IPS-11a (cell line): Measurements from ENCODE around the gene DVL2.
"Not testable (repeated sequence)": the region's sequence is repeated elsewhere in the genome, so short reads cannot be mapped to it uniquely, and the experiment has no call there.

ENCODE experiments used
- H3K4me3 ChIP-seq: one replicate; pipeline ENCODE4 v1.5.1; 2013; ENCODE audit warnings: low read depth, low read length, control low read depth

DVL2 gene

GRCh38 chr17:7204828-7205461 lies 29.4 kb downstream of the DVL2 start:
- peak overlapping the region; percentile 46 for H3K4me3 ChIP-seq

- H3K4me3 ChIP-seq = peak overlapping the region; percentile 46
Measured at GRCh38 chr17:7204336-7204735, 30.0 kb downstream of the DVL2 start.

GRCh38 chr17:7203391-7203790 lies 30.9 kb downstream of the DVL2 start:
- H3K4me3 ChIP-seq = no peak overlapping the region

GRCh38 chr17:7196651-7197401 lies 37.5 kb downstream of the DVL2 start:
- H3K4me3 ChIP-seq = no peak overlapping the region

- H3K4me3 ChIP-seq = no peak overlapping the region
Measured at GRCh38 chr17:7195971-7196370, 38.3 kb downstream of the DVL2 start.

GRCh38 chr17:7192271-7192937 lies 41.9 kb downstream of the DVL2 start:
- no peak overlapping the region for H3K4me3 ChIP-seq

- no peak overlapping the region for H3K4me3 ChIP-seq
Measured at GRCh38 chr17:7191571-7192270, 42.6 kb downstream of the DVL2 start.

GRCh38 chr17:7191069-7191468 lies 43.2 kb downstream of the DVL2 start:
- H3K4me3 ChIP-seq = no peak overlapping the region

GRCh38 chr17:7190276-7190917 lies 43.9 kb downstream of the DVL2 start:
- no peak overlapping the region for H3K4me3 ChIP-seq

GRCh38 chr17:7186241-7186640 lies 48.1 kb downstream of the DVL2 start:
- H3K4me3 ChIP-seq = no peak overlapping the region

GRCh38 chr17:7184647-7185046 lies 49.7 kb downstream of the DVL2 start:
- no peak overlapping the region for H3K4me3 ChIP-seq

GRCh38 chr17:7184091-7184488 lies 50.2 kb downstream of the DVL2 start:
- no peak overlapping the region for H3K4me3 ChIP-seq

GRCh38 chr17:7183433-7184090 lies 50.8 kb downstream of the DVL2 start:
- H3K4me3 ChIP-seq = no peak overlapping the region

- H3K4me3 ChIP-seq = not testable (repeated sequence)
Measured at GRCh38 chr17:7182101-7182500, 52.2 kb downstream of the DVL2 start.

- H3K4me3 ChIP-seq = peak within 1 kb of the TSS; percentile 61
Measured at GRCh38 chr17:7179317-7180254, 54.7 kb downstream of the DVL2 start, which contains the start of gene ASGR1. Gene ASGR1, minus strand, starts transcription at chr17:7179370. Its CDS starts 807 bp downstream, at chr17:7178563.

- no peak overlapping the region for H3K4me3 ChIP-seq
Measured at GRCh38 chr17:7178973-7179316, 55.4 kb downstream of the DVL2 start.

- peak overlapping the region; percentile 61 for H3K4me3 ChIP-seq
Measured at GRCh38 chr17:7177954-7178477, 56.3 kb downstream of the DVL2 start.

- H3K4me3 ChIP-seq = peak overlapping the region; percentile 61
Measured at GRCh38 chr17:7177191-7177953, 56.9 kb downstream of the DVL2 start.
